Measurements from ENCODE around the gene OR2B2. TPM values are rescaled to one million over a fixed set of nuclear protein-coding genes. Genes with fewer than 3 reads are reported as not detected.

OR2B2 gene
- polyA plus RNA-seq (2011; rRNA removed) (not detected in 2 replicates), polyA plus RNA-seq (2017; fragmentation: RNase III; extraction: RNeasy Plus Mini Kit Qiagen cat#74134 plus additional on column Dnase treatment) (not detected in 3 replicates), polyA minus RNA-seq (2011; rRNA and poly(A)+ RNA removed) (not detected in 2 replicates)
- polyA plus RNA-seq (2012; cell fraction: cytosol; rRNA removed): not detected in 2 replicates
- polyA plus RNA-seq (2012; cell fraction: nucleus; rRNA removed): not detected in 2 replicates

DNA sequence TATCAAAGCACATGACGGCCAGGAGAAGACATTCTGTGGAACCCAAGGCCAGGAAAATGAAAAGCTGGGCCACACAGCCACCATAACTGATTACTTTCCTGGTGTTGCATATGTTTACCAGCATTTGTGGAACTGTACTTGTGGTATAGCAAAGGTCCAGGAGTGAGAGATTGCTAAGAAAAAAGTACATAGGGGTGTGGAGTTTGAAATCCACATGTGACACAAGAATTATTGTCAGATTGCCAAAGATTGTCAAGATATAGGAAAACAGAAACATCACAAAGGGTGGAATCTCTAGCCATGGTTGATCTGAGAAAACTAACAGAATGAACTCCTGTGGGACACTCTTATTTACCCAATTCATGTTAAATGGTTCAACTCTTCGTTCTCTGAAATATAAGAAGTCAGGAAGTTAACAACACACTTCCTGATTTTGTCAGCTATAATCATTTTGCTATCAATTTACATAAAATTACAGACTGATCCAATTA lies at the start of gene OR2B2:
OR2B2 (minus strand) TSS at position 441 of the 491 bp plus-strand sequence; CDS start at position 364, 77 bp downstream.
- no peak for DNase-seq (ENCODE audit: low read depth in 1 of 2, low spot score in 1 of 2)
- Histone ChIP-seq H3K4me1 (no peaks in the 10 kb centered on the region), H3K4me3 (no peak within 1 kb of the TSS), H3K4me2 (no peak within 1 kb of the TSS), H3K27ac (no peak within 1 kb of the TSS), H3K9me3 (no peaks in the 10 kb centered on the region)
- no peak for ATAC-seq
- no peak for TF ChIP-seq MYC (IDR thresholded peaks at IDR 0.05; ENCODE audit: borderline replicate concordance, low read length)
- no peak for TF ChIP-seq RNF2 (IDR thresholded peaks at IDR 0.05; ENCODE audit: borderline replicate concordance, low read depth)
- no peak for TF ChIP-seq EHMT2 (IDR thresholded peaks at IDR 0.05; ENCODE audit: low read depth)
- TF ChIP-seq FOSB (CRISPR knock-in tag; IDR thresholded peaks at IDR 0.05): no peak
- TF ChIP-seq CBX8 (IDR thresholded peaks at IDR 0.05): no peak
- no peak for TF ChIP-seq MAX (IDR thresholded peaks at IDR 0.05)
- no peak for TF ChIP-seq RARB (CRISPR knock-in tag; IDR thresholded peaks at IDR 0.05)
- TF ChIP-seq CHD2 (IDR thresholded peaks at IDR 0.05; ENCODE audit: low read length, partially characterized antibody): no peak
- TF ChIP-seq MAFK (IDR thresholded peaks at IDR 0.05; ENCODE audit: partially characterized antibody): no peak
- no peak for TF ChIP-seq RAD21 (conservative IDR thresholded peaks at IDR 0.05 in 1 of 2, IDR thresholded peaks at IDR 0.05 in 1 of 2)
- no peak for TF ChIP-seq RCOR1 (IDR thresholded peaks at IDR 0.05; ENCODE audit: low read depth, low read length)
- WGBS (ENCODE audit: missing lambda C conversion rate): 79% methylated on average over 2 of the region's 2 CpGs
- CTCF ChIA-PET: no interaction called here
- no peak for FAIRE-seq
- POLR2A ChIA-PET: no interaction called here

DNA sequence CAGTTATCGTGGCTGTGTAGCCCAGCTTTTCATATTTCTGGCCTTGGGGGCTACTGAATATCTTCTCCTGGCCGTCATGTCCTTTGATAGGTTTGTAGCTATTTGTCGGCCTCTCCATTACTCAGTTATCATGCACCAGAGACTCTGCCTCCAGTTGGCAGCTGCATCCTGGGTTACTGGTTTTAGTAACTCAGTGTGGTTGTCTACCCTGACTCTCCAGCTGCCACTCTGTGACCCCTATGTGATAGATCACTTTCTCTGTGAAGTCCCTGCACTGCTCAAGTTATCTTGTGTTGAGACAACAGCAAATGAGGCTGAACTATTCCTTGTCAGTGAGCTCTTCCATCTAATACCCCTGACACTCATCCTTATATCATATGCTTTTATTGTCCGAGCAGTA lies 45.3 kb upstream of the OR2B2 start:
- Histone ChIP-seq H3K4me3 (no peak overlapping the region), H3K4me1 (no peaks in the 10 kb centered on the region), H3K27ac (no peak overlapping the region), H3K4me2 (no peak overlapping the region), H3K9me3 (no peaks in the 10 kb centered on the region)
- ChIA-PET POLR2A (no interaction called here), CTCF (no interaction called here)
- 48% methylated on average over 4 of the region's 4 CpGs for WGBS (ENCODE audit: missing lambda C conversion rate)
- ATAC-seq: no peak
- DNase-seq (ENCODE audit: low read depth in 1 of 2, low spot score in 1 of 2): no peak
- FAIRE-seq: no peak
- TF ChIP-seq FOSB (CRISPR knock-in tag; IDR thresholded peaks at IDR 0.05) (no peak), MYC (IDR thresholded peaks at IDR 0.05; ENCODE audit: borderline replicate concordance, low read length) (no peak), KDM1A (IDR thresholded peaks at IDR 0.05; ENCODE audit: low read depth) (no peak), FOSL2 (IDR thresholded peaks at IDR 0.05) (no peak), FOSL2 (CRISPR knock-in tag; IDR thresholded peaks at IDR 0.05) (no peak)

DNA sequence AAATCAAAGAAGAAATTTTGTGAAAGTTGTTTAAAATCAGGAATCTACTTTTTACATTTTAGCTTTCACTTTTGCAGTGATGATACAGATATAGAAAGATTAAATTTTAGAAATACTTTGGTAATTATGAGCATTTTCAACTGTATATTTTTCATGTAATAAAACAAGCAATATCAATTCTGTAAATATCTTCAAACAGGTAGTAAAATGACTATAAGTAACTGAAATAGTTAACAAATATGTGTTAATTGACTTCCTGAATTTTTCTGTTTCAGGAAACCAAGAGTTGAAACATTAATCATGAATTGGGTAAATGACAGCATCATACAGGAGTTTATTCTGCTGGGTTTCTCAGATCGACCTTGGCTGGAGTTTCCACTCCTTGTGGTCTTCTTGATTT lies 44.7 kb upstream of the OR2B2 start, which contains the start of gene OR2B6:
OR2B6 (plus strand) TSS at position 301 of the 400 bp plus-strand sequence; CDS start at position 301, 0 bp downstream.
- WGBS (ENCODE audit: missing lambda C conversion rate): 11% methylated on average over 1 of the region's 1 CpG
- Histone ChIP-seq H3K9me3 (no peaks in the 10 kb centered on the region), H3K4me1 (no peaks in the 10 kb centered on the region), H3K4me2 (no peak within 1 kb of the TSS), H3K4me3 (no peak within 1 kb of the TSS), H3K27ac (no peak within 1 kb of the TSS)
- ATAC-seq: no peak
- CTCF ChIA-PET: interaction anchor here (0.6 kb wide), 1 partner anchor 824 kb away, joined by 3 read pairs; no protein-coding TSS in a partner anchor
- DNase-seq (ENCODE audit: low read depth in 1 of 2, low spot score in 1 of 2): no peak
- POLR2A ChIA-PET: no interaction called here
- no peak for FAIRE-seq
- TF ChIP-seq CBX8 (IDR thresholded peaks at IDR 0.05): no peak
- no peak for TF ChIP-seq CEBPB (IDR thresholded peaks at IDR 0.05)
- TF ChIP-seq NR3C1 (IDR thresholded peaks at IDR 0.05): no peak
- no peak for TF ChIP-seq RFX5 (IDR thresholded peaks at IDR 0.05)
- TF ChIP-seq HOXB5 (CRISPR knock-in tag; IDR thresholded peaks at IDR 0.05): no peak
- no peak for TF ChIP-seq HOXB13 (CRISPR knock-in tag; IDR thresholded peaks at IDR 0.05; ENCODE audit: low read depth)
- TF ChIP-seq ZNF302 (CRISPR knock-in tag; IDR thresholded peaks at IDR 0.05): no peak
- no peak for TF ChIP-seq SREBF2 (IDR thresholded peaks at IDR 0.05)
- no peak for TF ChIP-seq HMGXB4 (CRISPR knock-in tag; IDR thresholded peaks at IDR 0.05; ENCODE audit: borderline replicate concordance)
- no peak for TF ChIP-seq ZFP36 (IDR thresholded peaks at IDR 0.05; ENCODE audit: borderline replicate concordance, partially characterized antibody)
- no peak for TF ChIP-seq MAZ (IDR thresholded peaks at IDR 0.05; ENCODE audit: borderline replicate concordance, low read depth, low read length)
- TF ChIP-seq POLR2A (IDR thresholded peaks at IDR 0.05; ENCODE audit: low read length): no peak
- no peak for TF ChIP-seq MAX (IDR thresholded peaks at IDR 0.05)
- TF ChIP-seq BCL3 (IDR thresholded peaks at IDR 0.05): no peak
- TF ChIP-seq EHF (CRISPR knock-in tag; IDR thresholded peaks at IDR 0.05): no peak
- TF ChIP-seq ZC3H11A (IDR thresholded peaks at IDR 0.05): no peak
- TF ChIP-seq NPAS2 (CRISPR knock-in tag; IDR thresholded peaks at IDR 0.05; ENCODE audit: borderline replicate concordance): no peak
- TF ChIP-seq PBX3 (IDR thresholded peaks at IDR 0.05): no peak
- TF ChIP-seq BHLHE40 (IDR thresholded peaks at IDR 0.05; ENCODE audit: low read depth, low read length): no peak
